ENCODE data around the gene SYCP2. TPM values are rescaled to one million over a fixed set of nuclear protein-coding genes. Genes with fewer than 3 reads are reported as not detected.

The SYCP2 gene
- total RNA-seq, 1 donor from 2014 or later, result 0.69 TPM

- Mint-ChIP-seq H3K4me3 (ENCODE audit: unreplicated experiment) (no peak overlapping the region), H3K36me3 (ENCODE audit: unreplicated experiment) (peaks cover 10% of the 10 kb centered on the region), H3K27me3 (ENCODE audit: unreplicated experiment) (peaks cover 6% of the 10 kb centered on the region), H3K27ac (ENCODE audit: unreplicated experiment) (no peak overlapping the region), H3K4me1 (ENCODE audit: low read depth, unreplicated experiment) (peaks cover 21% of the 10 kb centered on the region), H3K9me3 (ENCODE audit: unreplicated experiment) (peaks cover 16% of the 10 kb centered on the region)
- no peak for TF ChIP-seq CTCF (IDR thresholded peaks at IDR 0.05; ENCODE audit: partially characterized antibody, unreplicated experiment)
- no peak for DNase-seq
Observed at GRCh38 chr20:59813948-59814839, 119.2 kb downstream of the SYCP2 start.

Other genes with a start within 250 kb of the SYCP2 start
- gene PPP1R3D, start 6.7 kb upstream of the SYCP2 start, total RNA-seq (ENCODE audit: unreplicated experiment), result 1.3 TPM
- gene FAM217B, start 6.8 kb upstream of the SYCP2 start, total RNA-seq (ENCODE audit: unreplicated experiment), result 14.8 TPM
- gene CDH26, start 24.8 kb upstream of the SYCP2 start, total RNA-seq (ENCODE audit: unreplicated experiment), result 0.76 TPM